Activated CD8-positive, alpha-beta memory T cell treated with anti-CD3 and anti-CD28 coated beads for 4 hours (primary cell): ENCODE measurements around the gene PRKG1.
"Not testable (repeated sequence)": the region's sequence is repeated elsewhere in the genome, so short reads cannot be mapped to it uniquely, and the experiment has no call there.

Source experiments
- DNase-seq, 2 donors: peaks; one replicate each; pipeline ENCODE4 v3.0.0-alpha.2; 2020; ENCODE audit warnings: low read depth in 2 of 2

Gene PRKG1

DNA sequence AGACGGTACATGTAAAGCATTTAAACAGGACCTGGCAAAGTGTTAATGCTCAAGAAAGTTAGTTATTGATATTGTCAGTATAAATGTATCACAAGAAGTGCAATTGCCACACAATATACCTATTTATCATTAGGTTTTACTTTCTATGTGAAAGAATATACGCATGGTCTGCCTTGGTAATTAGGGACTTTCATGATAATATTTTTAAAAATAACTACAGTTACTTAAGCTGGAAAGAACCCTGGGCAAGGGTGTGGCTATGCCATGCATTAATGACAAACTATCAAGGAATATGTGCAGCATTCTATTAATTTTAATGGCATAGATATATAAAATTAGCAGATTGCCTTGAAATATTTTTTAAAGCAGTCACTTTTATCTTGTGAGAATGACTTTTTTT lies 433.9 kb downstream of the PRKG1 start:
- no peak for DNase-seq

DNA sequence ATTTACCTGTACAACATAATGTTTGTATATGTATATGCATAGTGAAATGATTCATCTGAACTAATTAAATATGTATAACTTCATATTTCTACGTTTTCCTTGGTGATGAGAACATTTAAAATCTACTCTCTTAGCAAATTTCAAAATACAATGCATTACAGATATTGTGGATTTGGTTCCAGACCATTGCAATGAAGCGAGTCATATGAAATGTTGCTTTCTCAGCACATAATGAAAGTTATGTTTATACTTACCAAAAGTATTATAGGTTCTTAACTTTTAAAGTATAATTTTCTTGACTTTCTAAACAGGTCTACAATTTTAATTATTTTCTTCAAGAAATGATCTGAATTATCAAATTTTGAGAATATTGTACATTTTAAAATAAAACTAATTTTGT lies 435.9 kb downstream of the PRKG1 start:
- no peak for DNase-seq

DNA sequence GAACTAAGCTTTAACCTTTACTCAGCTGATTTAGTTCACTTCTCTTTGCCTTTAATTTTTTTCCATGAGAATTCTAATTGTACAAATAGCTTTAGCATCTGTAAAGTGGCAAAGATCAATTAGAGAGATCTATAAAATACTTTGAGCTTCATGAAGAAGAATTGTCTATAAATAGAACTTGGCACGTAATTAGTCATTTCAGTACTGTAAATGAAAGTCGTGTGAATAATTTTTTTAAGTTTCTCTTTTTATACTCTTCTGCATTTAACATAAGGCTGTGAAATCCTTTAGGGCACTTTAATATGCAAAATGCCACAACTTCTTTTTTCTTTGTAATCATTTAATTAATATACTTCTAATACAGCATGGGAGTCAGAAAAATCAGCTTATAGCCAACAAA lies 447.3 kb downstream of the PRKG1 start:
- no peak for DNase-seq

DNA sequence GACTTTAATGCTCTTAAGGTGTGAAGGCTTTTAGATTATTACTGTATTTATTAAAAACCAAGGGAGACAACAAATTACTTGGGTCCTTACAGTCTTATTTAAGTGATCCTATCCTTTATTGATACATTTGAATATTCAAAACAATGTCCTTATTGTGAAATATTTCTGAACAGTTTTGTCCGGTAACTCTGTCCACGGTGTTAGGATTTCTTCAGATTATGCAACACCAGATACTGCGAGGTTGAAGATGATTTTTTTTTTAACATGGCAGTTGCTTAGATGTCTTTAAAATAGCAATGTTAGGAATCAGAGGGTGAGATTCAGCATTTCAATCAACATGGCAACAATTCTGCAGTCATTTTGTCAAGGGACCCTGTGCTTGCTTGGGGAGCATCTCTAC lies 448.6 kb downstream of the PRKG1 start:
- DNase-seq: no peak

DNA sequence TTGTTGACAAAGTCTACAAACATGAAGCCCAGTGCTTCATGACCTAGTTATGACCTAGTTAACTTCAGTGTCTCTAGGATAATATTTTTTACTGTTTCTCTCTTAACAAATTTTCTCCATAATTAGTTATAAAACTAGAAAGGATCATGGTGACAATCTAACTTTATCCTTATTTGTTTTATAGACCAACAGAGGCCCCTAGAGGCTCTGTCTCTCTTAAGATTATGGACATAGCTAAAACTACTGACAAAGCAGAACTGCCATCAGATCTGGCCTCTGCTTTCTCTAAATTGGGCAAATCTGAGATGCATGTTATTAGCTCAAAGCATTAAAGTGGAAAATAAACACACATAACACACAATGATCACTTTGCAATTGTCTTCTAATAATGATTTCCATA lies 449.2 kb downstream of the PRKG1 start:
- DNase-seq: no peak

DNA sequence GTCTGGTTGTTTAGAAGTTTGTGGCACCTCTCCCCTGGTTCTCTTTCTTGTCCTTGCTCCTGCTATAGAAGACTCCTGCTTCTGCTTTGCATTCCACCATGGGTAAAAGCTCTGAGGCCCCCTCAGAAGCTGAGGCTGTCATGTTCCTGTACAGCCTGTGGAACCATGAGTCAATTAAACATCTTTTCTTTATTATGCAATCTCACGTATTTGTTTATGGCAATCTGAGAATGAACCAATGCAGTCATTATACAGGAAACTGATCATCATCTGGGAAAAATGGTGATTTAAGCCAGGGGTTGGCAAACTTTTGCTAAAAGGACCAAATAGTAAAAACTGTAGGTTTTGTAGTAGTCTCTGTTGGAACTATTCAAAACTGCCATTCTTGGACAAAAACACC lies 449.8 kb downstream of the PRKG1 start:
- no peak for DNase-seq

DNA sequence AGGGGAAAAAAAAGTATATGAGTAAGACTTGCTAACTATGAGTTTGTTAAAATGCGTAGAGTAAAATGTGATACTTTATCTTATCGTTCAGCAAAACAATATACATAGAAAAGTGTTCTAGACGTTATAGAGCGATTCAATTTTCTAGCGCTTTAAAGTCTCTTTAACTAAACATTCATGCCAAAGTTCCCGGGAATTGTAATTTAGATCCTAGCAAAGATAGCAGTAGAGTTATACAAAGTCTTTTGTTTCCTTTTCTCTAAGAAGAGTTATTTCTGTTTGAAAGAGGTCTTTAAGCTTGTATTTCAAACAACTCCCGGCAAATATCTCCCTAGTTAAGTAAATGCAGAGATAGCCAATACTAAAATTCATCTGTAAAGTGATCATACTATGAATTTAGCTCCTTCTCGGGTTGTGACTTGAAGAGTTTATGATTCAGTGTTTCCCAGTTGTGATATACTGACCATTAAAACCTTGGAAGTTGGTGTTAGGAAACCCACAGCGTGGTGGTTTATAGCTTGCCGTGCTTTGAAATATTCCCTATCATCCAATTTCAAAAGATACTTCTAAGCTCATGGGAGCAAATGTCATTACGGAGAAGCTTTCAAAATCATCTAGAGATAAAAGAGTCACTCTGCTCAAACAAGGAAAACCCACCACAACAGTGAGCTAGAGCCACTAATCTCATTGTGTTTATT lies 453.4 kb downstream of the PRKG1 start:
- no peak for DNase-seq

DNA sequence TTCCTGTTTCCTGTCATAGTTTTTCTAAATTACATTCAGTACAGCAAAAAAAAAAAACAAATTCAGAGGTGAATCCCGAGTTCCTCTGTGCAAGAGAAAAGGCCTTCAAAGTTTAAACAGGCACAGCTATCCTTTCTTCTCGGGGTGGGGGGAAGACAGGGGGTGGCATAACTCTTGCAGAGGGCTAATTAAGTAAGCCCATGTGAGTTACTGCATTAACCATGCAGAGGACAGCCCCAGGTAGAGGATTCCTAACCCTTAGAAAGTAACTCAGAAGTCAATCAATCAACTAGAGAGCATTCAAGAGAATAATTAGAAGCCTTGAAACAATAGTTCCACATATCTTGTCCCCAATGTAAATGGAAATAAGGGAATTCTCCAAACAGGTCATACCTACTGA lies 454.2 kb downstream of the PRKG1 start:
- no peak for DNase-seq

DNA sequence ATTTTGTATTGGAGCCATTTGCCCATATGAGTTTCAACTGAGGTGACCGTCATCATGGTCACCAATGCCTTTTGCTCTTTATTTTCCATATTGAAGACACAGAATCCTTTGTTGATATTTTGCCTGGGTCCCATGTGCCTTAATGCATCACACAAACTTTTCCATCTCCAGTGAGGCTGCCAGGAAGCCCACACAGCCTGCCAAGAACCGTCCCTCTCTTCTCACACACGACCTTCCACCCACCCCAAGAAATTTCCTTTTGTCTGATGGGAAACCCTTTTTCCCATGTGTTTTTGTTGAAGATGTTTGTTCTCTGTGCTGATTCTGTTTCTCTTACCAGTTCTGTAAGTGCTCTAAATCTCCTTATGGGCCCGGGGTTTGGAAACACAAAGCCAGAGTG lies 456.3 kb downstream of the PRKG1 start:
- DNase-seq: no peak

DNA sequence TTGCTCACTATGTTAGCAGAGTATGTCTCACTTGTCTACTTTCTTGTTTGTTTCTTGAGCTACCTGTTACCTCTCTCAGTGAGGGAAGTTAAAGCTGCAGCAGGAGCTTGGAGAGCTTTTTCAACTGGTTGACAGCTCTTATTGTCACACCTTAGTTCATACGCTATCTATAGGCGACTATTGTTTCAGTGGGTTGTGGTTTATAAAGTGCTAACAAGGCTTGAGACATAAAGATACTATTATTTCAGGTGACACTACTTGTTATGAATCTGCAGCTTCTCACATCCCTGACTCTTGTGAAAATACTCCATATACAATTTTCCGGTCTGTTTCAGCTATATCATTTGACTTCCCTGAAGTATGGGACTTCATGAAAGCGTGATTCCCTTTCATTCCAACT lies 457.8 kb downstream of the PRKG1 start:
- no peak for DNase-seq

DNA sequence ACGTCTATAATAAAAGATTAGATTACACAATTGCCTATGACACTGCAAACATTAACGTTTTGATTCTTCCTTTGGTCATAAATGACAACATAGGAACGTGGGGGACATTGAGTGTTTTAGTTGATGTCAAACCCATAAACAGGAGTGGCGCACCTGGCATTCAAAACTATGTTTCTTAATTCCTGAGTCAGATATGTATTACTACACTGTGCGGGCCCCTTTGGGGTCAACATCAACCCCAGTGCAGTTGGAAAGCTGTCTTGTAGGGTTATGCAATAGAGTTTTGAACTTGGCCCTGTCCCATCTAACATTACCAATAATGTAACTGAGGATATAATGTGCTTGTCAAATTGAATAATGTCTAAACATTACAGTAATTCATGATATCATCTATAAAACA lies 468.6 kb downstream of the PRKG1 start:
- no peak for DNase-seq

DNA sequence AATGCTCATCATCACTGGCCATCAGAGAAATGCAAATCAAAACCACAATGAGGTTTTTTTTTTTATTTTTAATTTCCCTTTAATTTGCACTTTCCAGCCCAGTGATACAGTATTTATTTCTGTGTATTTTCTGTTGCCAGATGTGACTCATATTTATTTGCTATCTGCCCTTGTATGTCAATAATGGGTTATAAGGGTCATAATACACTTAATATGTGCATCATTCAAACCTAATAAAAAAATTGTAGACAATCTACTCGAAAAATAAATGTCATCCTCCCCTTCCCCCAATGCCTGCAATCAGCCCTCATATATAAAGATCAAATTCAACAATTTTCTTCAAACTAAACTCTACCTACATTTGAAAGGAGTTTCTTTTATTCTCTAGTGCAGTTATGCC lies 470.6 kb downstream of the PRKG1 start:
- DNase-seq: no peak

DNA sequence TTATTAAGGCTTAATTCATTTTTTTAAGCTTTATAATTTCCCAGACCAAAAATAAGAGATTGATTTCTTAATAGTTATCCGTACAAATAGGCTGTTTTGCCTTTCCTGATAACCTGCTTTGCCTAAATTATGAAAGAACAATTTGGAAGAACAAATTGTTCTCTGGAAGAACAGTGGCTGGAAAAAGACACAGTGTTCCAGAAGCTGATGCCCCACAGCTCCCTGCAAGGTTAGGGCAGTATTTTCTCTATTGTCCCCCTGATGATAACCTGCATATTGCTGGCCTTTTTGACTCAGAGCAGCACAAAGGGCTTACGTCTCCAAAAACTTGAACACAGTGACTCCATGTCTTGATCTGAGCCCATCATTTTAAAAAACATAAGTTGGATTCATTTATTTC lies 473.7 kb downstream of the PRKG1 start:
- DNase-seq: no peak

DNA sequence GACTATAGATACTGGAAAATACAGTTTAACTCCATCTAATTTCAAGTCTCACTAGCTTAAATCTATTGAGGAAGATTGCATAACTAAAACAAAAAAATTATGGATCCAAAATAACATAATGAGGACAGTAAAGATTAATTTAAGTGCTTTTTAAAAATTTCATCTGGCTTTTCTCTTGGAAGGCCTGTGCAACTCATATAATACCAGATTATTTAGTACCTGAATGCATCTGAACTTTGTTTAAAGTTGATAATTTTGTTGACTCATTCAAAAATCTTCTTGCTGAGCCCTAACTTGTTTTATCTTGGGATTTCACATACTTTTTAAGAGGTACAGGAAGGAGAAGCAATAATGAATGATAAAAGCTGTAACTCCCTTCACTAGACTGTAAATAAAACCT lies 478.6 kb downstream of the PRKG1 start:
- DNase-seq: no peak

DNA sequence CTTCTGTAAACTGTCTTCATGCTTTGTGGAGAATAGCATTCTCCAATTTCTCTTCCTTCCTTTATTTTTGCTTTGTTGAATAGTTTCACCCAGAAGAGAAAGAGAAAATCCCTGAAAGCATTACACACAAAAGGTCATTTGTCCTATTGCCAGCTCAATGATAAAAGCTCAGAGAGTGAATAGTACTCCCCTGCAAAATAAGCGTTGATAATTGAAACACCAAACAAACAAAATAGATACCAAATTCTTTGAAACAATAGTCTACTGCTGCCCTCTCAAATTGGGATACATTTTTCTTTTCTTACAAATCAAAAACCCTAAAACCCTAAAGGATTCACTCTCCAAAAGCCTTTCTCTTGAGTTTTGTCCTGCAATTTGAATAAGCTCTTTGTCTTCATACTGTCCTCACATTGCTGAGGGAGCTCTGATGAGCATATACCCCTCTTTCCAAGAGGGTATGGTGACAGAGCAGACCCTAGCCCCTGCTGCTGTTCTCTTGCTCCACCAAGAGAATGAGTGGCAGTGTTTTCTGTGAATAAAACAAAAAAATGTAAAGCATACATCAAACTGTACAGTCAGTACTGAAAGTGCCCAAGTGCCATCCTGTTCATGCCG lies 490.7 kb downstream of the PRKG1 start:
- no peak for DNase-seq

DNA sequence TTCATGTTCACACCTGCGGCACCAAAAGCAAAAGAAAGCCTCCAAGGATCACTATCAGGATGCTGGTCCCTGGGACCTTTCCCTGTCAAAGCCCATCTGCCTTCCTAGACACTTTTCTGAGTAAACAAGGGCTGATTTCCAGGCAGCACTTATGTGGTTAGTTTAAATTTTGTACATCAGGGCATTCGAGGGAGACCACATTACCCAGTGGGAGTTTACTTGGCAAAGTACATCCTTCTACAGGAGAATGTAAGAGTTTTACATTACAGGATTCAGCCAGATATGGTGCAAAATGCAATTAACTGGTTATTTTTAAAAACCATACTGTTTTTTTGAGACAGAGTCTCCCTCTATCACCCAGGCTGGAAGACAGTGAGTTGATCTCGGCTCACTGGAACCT lies 493.0 kb downstream of the PRKG1 start:
- DNase-seq: no peak

DNA sequence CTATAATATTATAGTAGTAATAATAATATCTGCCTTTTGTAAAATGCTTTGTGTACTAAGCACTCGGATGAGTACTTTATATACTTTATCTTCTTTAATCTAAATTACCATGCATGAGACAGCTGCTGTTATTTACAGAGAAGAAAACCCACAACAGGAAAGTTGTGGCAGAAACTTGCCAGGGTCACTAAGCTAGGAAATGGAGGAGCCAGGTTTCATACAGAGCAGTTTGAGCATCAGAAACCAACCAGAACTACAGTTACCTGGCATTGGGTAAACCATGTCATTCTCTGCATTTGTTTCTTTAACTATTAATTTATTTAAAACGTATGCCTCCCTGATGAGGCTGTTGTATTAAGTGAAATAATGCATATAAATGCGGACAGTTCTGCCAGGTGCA lies 495.2 kb downstream of the PRKG1 start:
- no peak for DNase-seq

DNA sequence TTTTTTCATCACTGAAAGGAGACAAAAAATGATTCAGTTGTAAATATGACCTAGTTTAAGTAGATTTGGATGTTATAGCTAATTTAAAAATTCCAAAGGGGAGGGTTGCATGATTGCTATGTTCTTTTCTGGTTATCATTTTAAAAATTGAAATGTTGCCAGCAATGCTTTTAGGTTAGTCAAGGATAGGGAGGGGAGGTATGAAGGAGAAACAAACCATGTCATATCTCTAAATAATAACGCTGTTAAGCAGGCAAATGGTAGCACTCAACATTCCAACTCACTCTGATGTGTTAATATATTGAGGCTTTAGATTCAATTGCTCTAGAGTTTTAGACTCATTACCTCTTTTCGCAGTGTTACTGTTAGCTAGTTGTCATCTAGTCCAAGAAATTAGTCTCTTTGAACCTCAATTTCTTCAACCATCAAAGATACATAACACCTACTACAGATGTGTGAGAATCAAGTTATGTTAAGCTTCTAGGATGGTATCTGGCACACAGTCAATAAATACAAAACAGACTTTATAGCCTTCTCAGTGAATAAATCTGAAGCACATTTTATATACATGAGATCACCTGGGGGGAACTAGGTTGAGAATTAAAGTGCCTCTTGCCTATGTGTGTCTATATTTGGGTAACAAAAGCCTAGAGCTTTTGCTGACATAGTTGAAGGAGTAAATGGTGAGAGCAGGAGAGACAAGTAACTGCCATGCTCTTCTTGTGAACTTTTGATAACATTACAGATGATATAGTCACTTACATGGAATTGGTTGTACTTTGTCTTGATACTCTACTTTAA lies 500.2 kb downstream of the PRKG1 start:
- no peak for DNase-seq

DNA sequence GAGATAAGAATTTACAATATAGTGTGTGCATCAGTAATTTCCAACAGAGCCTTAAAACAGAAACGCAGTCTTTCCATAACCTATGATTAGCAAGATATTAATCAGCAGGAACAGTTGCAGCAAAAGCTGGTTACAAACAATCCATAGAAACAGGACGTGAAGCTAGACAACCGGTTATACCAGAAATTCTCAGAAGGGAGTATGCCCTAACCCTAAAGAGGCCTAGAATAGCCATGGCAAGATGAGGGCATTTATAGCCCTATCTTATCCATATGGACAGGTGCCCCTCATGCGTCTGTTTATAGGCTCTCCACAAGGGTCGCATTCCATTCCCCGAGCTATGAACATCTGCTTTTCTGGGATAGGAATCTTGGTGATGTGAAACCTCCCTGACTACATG lies 506.9 kb downstream of the PRKG1 start:
- not testable (repeated sequence) for DNase-seq

DNA sequence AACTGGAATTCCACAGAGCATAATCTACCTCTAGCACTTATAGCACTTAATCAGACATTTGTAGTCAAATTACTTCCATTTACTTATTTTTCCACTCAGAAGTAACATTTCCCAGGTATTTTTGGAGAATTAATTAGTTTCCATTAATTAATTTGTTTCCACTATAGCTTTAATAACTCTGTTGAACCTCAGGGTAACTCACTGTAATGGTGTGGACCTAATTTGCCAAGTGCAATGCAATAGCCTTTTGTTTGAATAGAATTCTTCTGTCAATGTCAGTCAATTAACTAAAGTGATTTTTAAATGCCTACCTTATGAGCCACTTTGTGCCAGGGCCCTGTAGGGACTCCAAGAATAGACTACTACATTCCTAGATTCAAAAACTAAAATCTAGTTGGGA lies 509.7 kb downstream of the PRKG1 start:
- DNase-seq: no peak

DNA sequence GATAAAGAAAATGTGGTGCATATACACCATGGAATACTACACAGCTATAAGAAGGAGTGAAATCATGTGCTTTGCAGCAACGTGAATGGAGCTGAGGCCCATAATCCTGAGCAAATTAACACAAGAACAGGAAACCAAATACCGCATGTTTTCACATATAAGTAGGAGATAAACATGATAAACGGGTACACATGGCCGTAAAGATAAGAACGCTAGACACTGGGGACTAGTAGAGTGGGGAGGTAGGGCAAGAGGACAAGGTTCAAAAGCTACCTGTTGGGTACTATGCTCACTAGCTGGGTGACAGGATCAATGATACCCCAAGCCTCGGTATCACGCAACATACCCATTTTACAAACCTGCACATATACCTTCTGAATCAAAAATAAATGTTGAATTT lies 511.5 kb downstream of the PRKG1 start:
- DNase-seq: no peak

DNA sequence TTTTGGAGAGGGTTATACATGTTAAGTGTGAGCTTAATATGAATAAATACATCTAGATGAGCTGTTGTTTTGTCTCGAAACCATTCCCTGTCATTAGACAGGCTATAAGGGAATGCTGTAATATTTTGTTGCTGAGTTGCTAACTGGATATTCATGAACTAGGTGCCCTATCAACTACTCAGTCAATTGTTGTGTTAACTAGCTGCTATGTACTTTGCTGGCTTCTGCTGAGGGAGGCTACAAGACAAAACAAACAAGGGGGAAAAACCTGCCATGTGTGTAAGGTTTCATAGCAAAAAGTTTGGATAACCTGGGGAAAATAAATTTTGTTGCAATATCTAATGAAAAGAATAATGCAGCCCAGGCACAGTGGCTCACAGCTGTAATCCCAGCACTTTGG lies 514.7 kb downstream of the PRKG1 start:
- DNase-seq: no peak

DNA sequence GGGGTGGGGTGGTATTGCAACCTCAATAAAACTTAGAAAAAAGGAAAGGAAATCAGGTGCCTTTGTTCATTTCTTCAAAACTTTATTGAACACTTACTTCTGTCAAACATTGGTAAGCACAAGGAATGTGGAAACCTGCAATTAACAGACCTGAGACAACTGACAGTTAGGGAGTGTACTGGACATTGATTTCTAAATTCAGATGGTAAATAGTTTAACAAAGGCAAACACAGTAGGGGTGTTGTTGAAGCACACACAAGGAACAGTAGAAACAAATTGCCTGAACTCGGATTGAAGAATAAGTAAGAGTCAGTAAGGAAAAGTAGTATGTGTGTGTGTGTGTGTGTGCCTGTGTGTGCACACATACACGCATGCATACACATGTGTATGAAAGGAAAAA lies 516.5 kb downstream of the PRKG1 start:
- DNase-seq: no peak
